PC-3 (cell line): Measurements from ENCODE around the gene ARL6IP4. TPM values are rescaled to one million over a fixed set of nuclear protein-coding genes. Genes with fewer than 3 reads are reported as not detected.

Experiments used
- ATAC-seq: fragments of 200-7000 bp; cut with Tn5 transposase; 2 replicates; pipeline ENCODE4 v1.9.1; 2020; ENCODE audit warnings: mild to moderate bottlenecking, moderate library complexity
- BruUV-seq: library from RNA; stranded (reverse); fragments of 400-500 nt; replicated peaks from 2 replicates; lab custom pipeline; 2021; lab: Mats Ljungman, UMichigan
- CTCF ChIA-PET: fragments of 300-600 bp; sonication (Branson Sonifier 250); formaldehyde crosslinking; loops from one replicate; lab custom pipeline; 2022; ENCODE audit warnings: antibody characterized with exemption; lab: Charles Lee
- POLR2A ChIA-PET: fragments of 300-600 bp; sonication (Branson Sonifier 250); formaldehyde crosslinking; loops from one replicate; lab custom pipeline; 2022; ENCODE audit warnings: antibody characterized with exemption; ENCODE audit not compliant: unreplicated experiment; lab: Charles Lee
- DNase-seq: peaks from one replicate; pipeline ENCODE4 v3.0.0-alpha.2; 2015
- H2AFZ ChIP-seq: fragments of 300-600 bp; sonication (generic); 2 replicates; pipeline ENCODE4 v1.6.0; 2016; ENCODE audit warnings: antibody characterized with exemption, low read length
- H3F3A ChIP-seq: fragments of 300-600 bp; sonication (generic); one replicate; pipeline ENCODE4 v1.6.0; 2017; ENCODE audit warnings: antibody characterized with exemption, low read length, control low read depth, mild to moderate bottlenecking; ENCODE audit not compliant: unreplicated experiment
- H3K27ac ChIP-seq: fragments of 300-600 bp; sonication (generic); 2 replicates; pipeline ENCODE4 v1.5.1; 2016; ENCODE audit warnings: mild to moderate bottlenecking, low read length
- H3K27me3 ChIP-seq: fragments of 300-600 bp; sonication (generic); 2 replicates; pipeline ENCODE4 v1.6.1; 2016; ENCODE audit warnings: low read length, mixed read lengths
- H3K36me3 ChIP-seq: fragments of 300-600 bp; sonication (generic); 2 replicates; pipeline ENCODE4 v1.6.1; 2016; ENCODE audit warnings: low read depth, mixed run types, low read length, mixed read lengths
- H3K4me1 ChIP-seq: fragments of 300-600 bp; sonication (generic); 2 replicates; pipeline ENCODE4 v1.5.1; 2016; ENCODE audit warnings: low read length; ENCODE audit not compliant: insufficient read depth
- H3K4me2 ChIP-seq: fragments of 300-600 bp; sonication (generic); 2 replicates; pipeline ENCODE4 v1.6.0; 2016; ENCODE audit warnings: low read length
- H3K4me3 ChIP-seq: fragments of 300-600 bp; sonication (generic); 2 replicates; pipeline ENCODE4 v1.5.1; 2016; ENCODE audit warnings: mild to moderate bottlenecking, low read length, mixed read lengths
- H3K79me2 ChIP-seq: fragments of 300-600 bp; sonication (generic); 2 replicates; pipeline ENCODE4 v1.6.1; 2017; ENCODE audit warnings: low read length, mixed read lengths
- H3K9ac ChIP-seq: fragments of 300-600 bp; sonication (generic); 2 replicates; pipeline ENCODE4 v1.6.0; 2016; ENCODE audit warnings: mild to moderate bottlenecking, low read length
- H3K9me2 ChIP-seq: fragments of 300-600 bp; sonication (generic); replicated peaks from 2 replicates; pipeline ENCODE4 v1.6.1; 2016; ENCODE audit warnings: mixed run types, low read length, mixed read lengths
- H3K9me3 ChIP-seq: fragments of 300-600 bp; sonication (generic); 2 replicates; pipeline ENCODE4 v1.6.1; 2016; ENCODE audit warnings: low read length, mixed read lengths
- H4K20me1 ChIP-seq: fragments of 300-600 bp; sonication (generic); 2 replicates; pipeline ENCODE4 v1.6.1; 2016; ENCODE audit warnings: low read length, mixed read lengths
- EZH2 ChIP-seq: fragments of 300-600 bp; sonication (generic); IDR thresholded peaks from one replicate; pipeline ENCODE4 v1.6.1; 2017; ENCODE audit warnings: antibody characterized with exemption, mild to moderate bottlenecking, low read length; ENCODE audit not compliant: unreplicated experiment
- EZH2phosphoT487 ChIP-seq: fragments of 300-600 bp; sonication (generic); IDR thresholded peaks from 2 replicates; pipeline ENCODE4 v1.6.1; 2018; ENCODE audit warnings: mild to moderate bottlenecking, antibody characterized with exemption, low read length, borderline replicate concordance
- intact Hi-C: fragments of 100-400 bp; cut with micrococcal nuclease; formaldehyde crosslinking; loops from 2 replicates; pipeline ENCODE4 v1.9.0; 2023
- total RNA-seq: library from RNA; depleted of rRNA; stranded (reverse); fragments of >200 nt; gene quantifications from 2 replicates; pipeline ENCODE4 v1.2.3, GENCODE V29; 2014
- TF ChIP-seq, protein P1 (sequence below): fragments of 300-600 bp; sonication (generic); conservative IDR thresholded peaks from 2 replicates; pipeline ENCODE4 v1.5.1; 2017; ENCODE audit warnings: antibody characterized with exemption, low read depth, mild to moderate bottlenecking, low read length

Gene ARL6IP4
- total RNA-seq, 1 experiment from 2014 or later, result 363 TPM

DNA sequence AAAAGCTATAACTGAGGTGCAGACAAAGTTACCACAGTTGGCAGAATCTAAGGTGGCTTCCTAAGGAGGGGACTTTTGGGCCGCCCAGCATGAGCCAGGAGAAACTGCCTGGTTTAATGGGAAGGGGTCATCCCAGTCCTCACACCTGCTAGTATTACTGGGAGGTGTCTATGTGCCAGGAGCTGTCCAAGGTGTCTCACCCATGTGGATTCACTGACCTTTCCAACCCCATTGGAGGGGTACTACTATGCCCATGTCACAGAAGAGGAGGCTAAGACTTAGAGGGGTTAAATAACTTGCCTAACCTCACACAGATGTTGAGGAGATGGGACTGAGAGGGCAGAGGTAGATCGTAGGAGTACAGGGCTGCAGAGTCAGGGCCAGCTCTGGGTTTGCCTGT is 24.4 kb upstream of the ARL6IP4 start:
- Histone ChIP-seq H4K20me1 (no peaks in the 10 kb centered on the region), H3K4me3 (no peak overlapping the region), H3K9me3 (no peaks in the 10 kb centered on the region), H3F3A (no peaks in the 10 kb centered on the region), H3K4me1 (peaks cover 12% of the 10 kb centered on the region), H3K4me2 (no peak overlapping the region), H3K9ac (no peak overlapping the region), H3K27ac (no peak overlapping the region), H3K9me2 (no peaks in the 10 kb centered on the region), H3K79me2 (no peaks in the 10 kb centered on the region), H3K27me3 (no peaks in the 10 kb centered on the region), H2AFZ (no peak overlapping the region), H3K36me3 (no peaks in the 10 kb centered on the region)
- intact Hi-C loops, result loop anchor here (10.0 kb wide), 1 partner anchor 321 kb away; no protein-coding TSS in a partner anchor
- ChIA-PET POLR2A (no interaction called here), CTCF (no interaction called here)
- ATAC-seq (no peak), DNase-seq (no peak)
- TF ChIP-seq EZH2phosphoT487 (no peak), EZH2 (no peak)
- TF ChIP-seq, protein P1, sequence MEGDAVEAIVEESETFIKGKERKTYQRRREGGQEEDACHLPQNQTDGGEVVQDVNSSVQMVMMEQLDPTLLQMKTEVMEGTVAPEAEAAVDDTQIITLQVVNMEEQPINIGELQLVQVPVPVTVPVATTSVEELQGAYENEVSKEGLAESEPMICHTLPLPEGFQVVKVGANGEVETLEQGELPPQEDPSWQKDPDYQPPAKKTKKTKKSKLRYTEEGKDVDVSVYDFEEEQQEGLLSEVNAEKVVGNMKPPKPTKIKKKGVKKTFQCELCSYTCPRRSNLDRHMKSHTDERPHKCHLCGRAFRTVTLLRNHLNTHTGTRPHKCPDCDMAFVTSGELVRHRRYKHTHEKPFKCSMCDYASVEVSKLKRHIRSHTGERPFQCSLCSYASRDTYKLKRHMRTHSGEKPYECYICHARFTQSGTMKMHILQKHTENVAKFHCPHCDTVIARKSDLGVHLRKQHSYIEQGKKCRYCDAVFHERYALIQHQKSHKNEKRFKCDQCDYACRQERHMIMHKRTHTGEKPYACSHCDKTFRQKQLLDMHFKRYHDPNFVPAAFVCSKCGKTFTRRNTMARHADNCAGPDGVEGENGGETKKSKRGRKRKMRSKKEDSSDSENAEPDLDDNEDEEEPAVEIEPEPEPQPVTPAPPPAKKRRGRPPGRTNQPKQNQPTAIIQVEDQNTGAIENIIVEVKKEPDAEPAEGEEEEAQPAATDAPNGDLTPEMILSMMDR, result no peak
- no TSS peak for BruUV-seq

DNA sequence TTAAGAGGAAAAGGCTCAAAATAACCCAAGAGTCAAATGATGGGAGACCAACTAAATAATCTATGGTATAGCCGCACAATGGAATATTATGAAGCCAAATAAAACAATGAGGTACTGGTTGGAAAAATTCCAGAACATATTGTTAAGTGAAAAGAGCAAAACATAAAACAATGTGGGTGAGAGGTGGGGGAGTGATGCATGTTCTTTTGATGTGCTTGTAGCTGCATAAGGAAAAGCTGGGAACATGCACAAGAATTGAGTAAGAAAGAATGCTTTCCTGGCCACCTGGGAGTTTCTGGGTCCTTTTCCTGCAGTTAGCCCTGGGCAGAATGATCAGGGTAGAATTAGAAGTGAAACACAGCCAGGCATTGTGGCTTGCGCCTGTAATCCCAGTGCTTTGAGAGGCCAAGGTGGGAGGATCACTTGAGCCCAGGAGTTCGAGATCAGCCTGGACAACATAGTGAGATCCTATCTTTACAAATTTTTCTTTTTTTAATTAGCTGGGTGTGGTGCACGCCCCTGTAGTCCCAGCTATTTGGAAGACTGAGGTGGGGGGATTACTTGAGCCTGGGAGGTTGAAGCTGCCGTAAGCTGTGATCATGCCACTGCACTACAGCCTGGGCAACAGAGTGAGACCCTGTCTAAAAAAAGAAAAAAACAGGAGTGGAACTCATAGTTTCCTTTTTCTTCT is 22.1 kb upstream of the ARL6IP4 start:
- Histone ChIP-seq H3K9ac (no peak overlapping the region), H3K27ac (no peak overlapping the region), H3K4me3 (no peak overlapping the region), H3K9me3 (no peaks in the 10 kb centered on the region), H3K27me3 (no peaks in the 10 kb centered on the region), H3K4me1 (no peaks in the 10 kb centered on the region), H4K20me1 (no peaks in the 10 kb centered on the region), H2AFZ (no peak overlapping the region), H3F3A (no peaks in the 10 kb centered on the region), H3K4me2 (no peak overlapping the region), H3K36me3 (no peaks in the 10 kb centered on the region), H3K9me2 (no peaks in the 10 kb centered on the region), H3K79me2 (peaks cover 7% of the 10 kb centered on the region)
- no peak for TF ChIP-seq EZH2
- TF ChIP-seq, protein P1, result no peak
- no peak for TF ChIP-seq EZH2phosphoT487
- ChIA-PET CTCF (no interaction called here), POLR2A (no interaction called here)
- intact Hi-C loops, result loop anchor here (10.0 kb wide), 1 partner anchor 324 kb away; no protein-coding TSS in a partner anchor
- ATAC-seq (no peak), DNase-seq (no peak)
- BruUV-seq, result no TSS peak

DNA sequence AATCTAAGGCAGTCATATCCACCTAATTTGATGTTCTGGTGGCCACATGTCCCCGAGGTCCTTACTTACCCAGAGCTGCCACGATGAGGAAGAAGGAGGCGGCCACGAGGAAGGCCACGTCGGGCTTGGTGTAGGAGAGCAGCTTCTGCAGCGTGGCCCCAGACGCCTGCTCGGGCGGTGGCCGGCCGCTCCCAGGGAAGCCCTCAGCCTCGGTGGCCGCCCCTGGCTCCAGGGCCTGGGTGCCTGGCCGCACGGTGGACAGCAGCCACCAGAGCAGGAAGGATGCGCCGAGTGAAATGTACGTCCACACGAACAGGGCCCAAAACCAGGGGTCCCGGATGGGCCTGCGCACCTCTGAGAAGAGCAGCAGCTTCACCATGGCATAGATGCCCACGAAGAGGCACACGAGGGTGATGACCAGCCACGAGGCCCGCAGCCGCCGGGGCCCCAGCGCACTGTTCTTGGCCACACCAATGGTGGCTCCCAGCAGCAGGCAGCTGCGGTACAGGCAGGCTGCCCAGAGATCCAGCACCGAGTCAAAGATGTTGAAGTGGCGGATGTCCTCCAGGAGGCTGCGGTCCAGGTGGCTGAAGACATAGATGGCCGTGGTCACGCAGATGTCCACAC is 20.8 kb upstream of the ARL6IP4 start:
- Histone ChIP-seq H2AFZ (no peak overlapping the region), H3K36me3 (no peaks in the 10 kb centered on the region), H3K79me2 (peaks cover 20% of the 10 kb centered on the region), H4K20me1 (no peaks in the 10 kb centered on the region), H3K4me3 (no peak overlapping the region), H3K9ac (no peak overlapping the region), H3F3A (no peaks in the 10 kb centered on the region), H3K9me2 (no peaks in the 10 kb centered on the region), H3K4me1 (peaks cover 8% of the 10 kb centered on the region; the same call in 1 of the 2 replicates), H3K4me2 (no peak overlapping the region), H3K27me3 (no peaks in the 10 kb centered on the region), H3K9me3 (no peaks in the 10 kb centered on the region), H3K27ac (no peak overlapping the region)
- ChIA-PET CTCF (no interaction called here), POLR2A (no interaction called here)
- DNase-seq (no peak), ATAC-seq (no peak)
- intact Hi-C loops, result loop anchor here (10.0 kb wide), 1 partner anchor 325 kb away; no protein-coding TSS in a partner anchor
- no TSS peak for BruUV-seq
- TF ChIP-seq, protein P1, result no peak
- no peak for TF ChIP-seq EZH2phosphoT487
- TF ChIP-seq EZH2, result no peak
